22Rv1 (cell line): ENCODE data around the gene SLC34A3.

ENCODE experiments used
- H3K27ac ChIP-seq: fragments of 450-650 bp; 2 replicates; pipeline ENCODE4 v1.5.1; 2017
- ZFX ChIP-seq: fragments of 450-650 bp; IDR thresholded peaks from 2 replicates; pipeline ENCODE4 v1.6.1; 2017; ENCODE audit warnings: antibody characterized with exemption, borderline replicate concordance
- TF ChIP-seq, protein P1 (sequence below): fragments of 450-650 bp; IDR thresholded peaks from 2 replicates; pipeline ENCODE4 v1.5.1; 2017; ENCODE audit warnings: mild to moderate bottlenecking

SLC34A3 gene

GRCh38 chr9:137214620-137215019 is 16.1 kb upstream of the SLC34A3 start:
- no peak overlapping the region for H3K27ac ChIP-seq
- TF ChIP-seq ZFX: no peak
- TF ChIP-seq, protein P1, sequence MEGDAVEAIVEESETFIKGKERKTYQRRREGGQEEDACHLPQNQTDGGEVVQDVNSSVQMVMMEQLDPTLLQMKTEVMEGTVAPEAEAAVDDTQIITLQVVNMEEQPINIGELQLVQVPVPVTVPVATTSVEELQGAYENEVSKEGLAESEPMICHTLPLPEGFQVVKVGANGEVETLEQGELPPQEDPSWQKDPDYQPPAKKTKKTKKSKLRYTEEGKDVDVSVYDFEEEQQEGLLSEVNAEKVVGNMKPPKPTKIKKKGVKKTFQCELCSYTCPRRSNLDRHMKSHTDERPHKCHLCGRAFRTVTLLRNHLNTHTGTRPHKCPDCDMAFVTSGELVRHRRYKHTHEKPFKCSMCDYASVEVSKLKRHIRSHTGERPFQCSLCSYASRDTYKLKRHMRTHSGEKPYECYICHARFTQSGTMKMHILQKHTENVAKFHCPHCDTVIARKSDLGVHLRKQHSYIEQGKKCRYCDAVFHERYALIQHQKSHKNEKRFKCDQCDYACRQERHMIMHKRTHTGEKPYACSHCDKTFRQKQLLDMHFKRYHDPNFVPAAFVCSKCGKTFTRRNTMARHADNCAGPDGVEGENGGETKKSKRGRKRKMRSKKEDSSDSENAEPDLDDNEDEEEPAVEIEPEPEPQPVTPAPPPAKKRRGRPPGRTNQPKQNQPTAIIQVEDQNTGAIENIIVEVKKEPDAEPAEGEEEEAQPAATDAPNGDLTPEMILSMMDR: no peak

GRCh38 chr9:137215196-137215986 is 15.3 kb upstream of the SLC34A3 start:
- TF ChIP-seq ZFX: no peak
- TF ChIP-seq, protein P1: no peak
- no peak overlapping the region for H3K27ac ChIP-seq

GRCh38 chr9:137216188-137216965 is 14.3 kb upstream of the SLC34A3 start:
- TF ChIP-seq, protein P1: no peak
- no peak for TF ChIP-seq ZFX
- peak overlapping the region; percentile 97 for H3K27ac ChIP-seq

DNA sequence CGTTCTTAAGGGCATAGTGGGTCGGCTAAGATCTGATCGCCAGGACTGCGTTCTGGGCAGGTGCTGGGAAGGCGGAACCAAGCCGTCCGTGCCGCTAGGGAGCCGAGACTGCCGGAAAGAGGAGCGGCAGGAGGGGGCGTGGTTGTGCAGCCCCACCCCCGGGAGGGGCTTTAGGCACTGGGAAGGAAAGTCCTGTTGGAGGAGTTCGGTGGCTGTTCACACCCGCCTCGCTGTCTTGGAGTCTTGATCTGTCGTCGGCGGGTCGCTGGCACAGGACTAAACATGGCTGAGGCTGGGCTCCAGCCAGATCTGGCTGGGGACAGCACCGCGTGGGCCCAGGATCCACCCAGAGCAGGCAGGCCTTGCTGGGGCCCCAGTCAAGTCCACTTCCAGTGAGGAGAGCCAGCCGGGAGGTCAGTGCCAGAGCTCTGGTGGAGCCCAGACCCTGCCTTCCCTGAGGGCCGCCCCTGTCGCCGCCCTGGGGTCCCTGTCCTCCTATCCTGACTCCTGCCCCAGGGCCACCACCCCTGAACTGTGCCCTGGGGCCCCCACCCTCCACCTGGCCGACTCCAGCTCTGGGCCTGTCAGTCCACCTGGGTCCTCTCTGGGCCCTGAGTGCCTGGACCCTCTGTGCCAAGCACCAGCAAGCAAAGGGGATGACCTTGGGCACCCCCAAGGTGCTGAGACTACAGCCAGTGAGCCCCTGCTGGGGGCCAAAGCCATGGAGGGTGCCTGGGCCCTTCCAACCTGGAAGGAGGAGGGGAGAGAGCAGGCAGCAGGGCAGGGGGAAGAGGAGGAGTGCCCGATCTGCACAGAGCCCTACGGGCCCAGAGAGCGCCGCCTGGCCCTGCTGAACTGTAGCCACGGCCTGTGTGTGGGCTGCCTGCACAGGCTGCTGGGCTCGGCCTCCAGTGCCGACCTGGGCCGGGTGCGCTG is 13.2 kb upstream of the SLC34A3 start:
- TF ChIP-seq ZFX: no peak
- TF ChIP-seq, protein P1: peak; percentile 10; the same call in 1 of the 2 replicates
- peak overlapping the region; percentile 97 for H3K27ac ChIP-seq

GRCh38 chr9:137218212-137218753 is 12.4 kb upstream of the SLC34A3 start:
- TF ChIP-seq, protein P1: no peak; the same call in 1 of the 2 replicates
- no peak for TF ChIP-seq ZFX
- H3K27ac ChIP-seq: peak overlapping the region; percentile 97

DNA sequence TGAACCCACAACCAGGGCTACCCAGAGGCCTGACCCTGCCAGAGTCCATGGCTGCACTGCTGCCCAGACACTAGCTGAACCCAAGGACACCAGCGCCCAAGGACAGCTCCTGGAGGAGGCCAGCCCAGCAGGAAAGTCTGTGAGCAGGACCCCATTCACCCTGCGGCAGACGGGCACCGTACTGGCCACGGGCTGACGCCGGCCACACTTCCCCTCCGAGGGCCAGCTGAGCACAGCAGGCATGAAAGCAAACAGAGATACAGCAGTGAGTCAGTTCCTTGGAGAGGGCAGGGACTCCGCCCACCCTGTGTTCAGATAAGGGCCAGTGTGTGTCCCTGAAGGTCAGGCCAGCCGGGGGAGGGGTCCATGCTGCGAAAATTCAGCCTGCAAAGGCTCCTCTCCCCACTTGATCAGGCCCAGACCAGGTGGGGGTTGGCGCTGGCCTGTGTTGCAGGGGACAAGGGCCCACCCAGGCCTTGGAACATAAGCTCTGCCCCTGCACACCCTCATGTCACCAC is 11.9 kb upstream of the SLC34A3 start:
- H3K27ac ChIP-seq: peak overlapping the region; percentile 97
- no peak for TF ChIP-seq ZFX
- TF ChIP-seq, protein P1: no peak
